K562 (cell line): ENCODE data around the gene NREP. TPM values are rescaled to one million over a fixed set of nuclear protein-coding genes. Genes with fewer than 3 reads are reported as not detected.

Source experiments
- ATAC-seq: fragments of 200-7000 bp; cut with Tn5 transposase; 3 replicates; pipeline ENCODE4 v1.9.1; 2020; ENCODE audit warnings: moderate library complexity
- BruUV-seq: library from RNA; stranded (reverse); fragments of 400-500 nt; replicated peaks from 2 replicates; lab custom pipeline; 2021; lab: Mats Ljungman, UMichigan
- CTCF ChIA-PET: fragments of 300-600 bp; formaldehyde crosslinking; extraction: SDS; loops from one replicate; lab custom pipeline; 2021; ENCODE audit warnings: low intra/inter-chr PET ratio; lab: Yijun Ruan, JAX
- POLR2A ChIA-PET: fragments of 300-600, 350-650 bp; sonication (Branson Sonifier 250); formaldehyde crosslinking; extraction: SDS; loops from one replicate; lab custom pipeline; 2021; ENCODE audit warnings: antibody characterized with exemption, inconsistent platforms; lab: Yijun Ruan, JAX
- DNase-seq, 4 experiments: peaks; one replicate each; pipeline versions ENCODE4 v3.0.0 to v3.0.0-alpha.2; 2011 to 2018; ENCODE audit warnings: low spot score in 3 of 4, mixed read lengths in 3 of 4; ENCODE audit errors: extremely low read depth in 1 of 4
- FAIRE-seq: peaks from 2 replicates; lab custom pipeline; 2011; peaks lifted over from hg19 to GRCh38; lab: Jason Lieb, UNC
- H2AFZ ChIP-seq: 2 replicates; pipeline ENCODE4 v1.6.0; 2011; ENCODE audit warnings: low read depth, low read length, control low read depth, inconsistent platforms
- H3K27ac ChIP-seq: fragments of 200-600 bp; 3 replicates; pipeline ENCODE4 v1.8.0; 2011; ENCODE audit warnings: low read depth, mild to moderate bottlenecking, control low read depth, inconsistent platforms, low read length, moderate library complexity, mixed read lengths; ENCODE audit errors: extremely low read depth
- H3K27me3 ChIP-seq, 2 experiments: fragments of 300-600 bp in 1 of 2; 2 replicates in 1 of 2; 3 replicates in 1 of 2; pipeline versions ENCODE4 v1.6.0 to v1.8.0; 2011; ENCODE audit warnings: inconsistent platforms in 2 of 2, low read length in 2 of 2, mild to moderate bottlenecking in 1 of 2, mixed read lengths in 1 of 2, moderate library complexity in 1 of 2; ENCODE audit not compliant: control insufficient read depth in 2 of 2, insufficient read depth in 2 of 2
- H3K36me3 ChIP-seq: fragments of 300-600 bp; 3 replicates; pipeline ENCODE4 v1.8.0; 2011; ENCODE audit warnings: mild to moderate bottlenecking, low read length, inconsistent platforms; ENCODE audit not compliant: control insufficient read depth, insufficient read depth
- H3K4me1 ChIP-seq, 2 experiments: fragments of 200-600 bp in 1 of 2; replicated peaks in 1 of 2; 2 replicates in 1 of 2; 3 replicates in 1 of 2; pipeline versions ENCODE4 v1.5.1 to v1.8.0; 2011; ENCODE audit warnings: inconsistent platforms in 2 of 2, low read length in 2 of 2, mild to moderate bottlenecking in 1 of 2, mixed read lengths in 1 of 2, moderate library complexity in 1 of 2; ENCODE audit not compliant: control insufficient read depth in 2 of 2, insufficient read depth in 2 of 2
- H3K4me2 ChIP-seq: 2 replicates; pipeline ENCODE4 v1.6.1; 2011; ENCODE audit warnings: low read length, control low read depth, inconsistent platforms, mixed read lengths; ENCODE audit not compliant: insufficient read depth
- H3K4me3 ChIP-seq: fragments of 200-600 bp; sonication (generic), shearing (Covaris generic); 2 replicates; pipeline ENCODE4 v1.5.1; 2016; ENCODE audit warnings: control low read depth, inconsistent platforms
- H3K79me2 ChIP-seq: fragments of 200-600 bp; 3 replicates; pipeline ENCODE4 v1.8.0; 2011; ENCODE audit warnings: low read length, inconsistent platforms; ENCODE audit not compliant: control insufficient read depth, insufficient read depth
- H3K9ac ChIP-seq, 2 experiments: 2 replicates each; pipeline versions ENCODE4 v1.6.0 to v1.6.1; 2011; ENCODE audit warnings: low read depth in 2 of 2, low read length in 2 of 2, control low read depth in 1 of 2, inconsistent platforms in 1 of 2, mild to moderate bottlenecking in 1 of 2, mixed read lengths in 1 of 2; ENCODE audit not compliant: insufficient read depth in 1 of 2
- H3K9me1 ChIP-seq: one replicate; pipeline ENCODE4 v1.6.0; 2011; ENCODE audit warnings: inconsistent platforms, mild to moderate bottlenecking, low read length, moderate library complexity; ENCODE audit not compliant: control insufficient read depth, insufficient read depth
- H3K9me3 ChIP-seq: replicated peaks from 2 replicates; pipeline ENCODE4 v1.5.1; 2011; ENCODE audit warnings: low read depth, low read length, inconsistent platforms; ENCODE audit not compliant: control insufficient read depth, insufficient read depth
- H4K20me1 ChIP-seq: replicated peaks from 2 replicates; pipeline ENCODE4 v1.6.1; 2011; ENCODE audit warnings: low read length, inconsistent platforms, mixed read lengths; ENCODE audit not compliant: control insufficient read depth, insufficient read depth
- CCNT2 ChIP-seq: IDR thresholded peaks from 2 replicates; pipeline ENCODE4 v1.6.1; 2011; ENCODE audit warnings: borderline replicate concordance, low read depth, mild to moderate bottlenecking, moderate library complexity, mixed read lengths, low read length; ENCODE audit not compliant: insufficient read length; ENCODE audit errors: extremely low read depth
- HMGN3 ChIP-seq: IDR thresholded peaks from 2 replicates; pipeline ENCODE4 v1.6.1; 2011; ENCODE audit warnings: borderline replicate concordance, low read depth, mild to moderate bottlenecking, mixed read lengths, low read length; ENCODE audit not compliant: insufficient read length; ENCODE audit errors: extremely low read depth
- JUNB ChIP-seq: fragments of 450-650 bp; formaldehyde crosslinking; conservative IDR thresholded peaks from 2 replicates; pipeline ENCODE4 v1.4.0; 2020; ENCODE audit warnings: mild to moderate bottlenecking
- MEF2D ChIP-seq: conservative IDR thresholded peaks from 2 replicates; pipeline ENCODE4 v1.6.1; 2016; ENCODE audit warnings: low read depth, missing genetic modification characterization, missing compliant biosample characterization
- MTA1 ChIP-seq: fragments of 450-650 bp; IDR thresholded peaks from 2 replicates; pipeline ENCODE4 v1.6.1; 2017; ENCODE audit warnings: borderline replicate concordance
- MTF1 ChIP-seq: fragments of 250-450 bp; sonication (Bioruptor Pico); IDR thresholded peaks from 2 replicates; pipeline ENCODE4 v1.9.0; 2021; ENCODE audit warnings: moderate library complexity, mild to moderate bottlenecking, inconsistent platforms, borderline replicate concordance
- SPI1 ChIP-seq: IDR thresholded peaks from 2 replicates; pipeline ENCODE4 v1.6.1; 2011; ENCODE audit warnings: low read depth, low read length, control low read depth, borderline replicate concordance
- WGBS: fragments of 100-300 bp; shearing (Covaris generic); methylation state at CpG from one replicate; pipeline ENCODE4 v1.1.6; 2016; ENCODE audit warnings: low coverage, mixed read lengths; ENCODE audit not compliant: insufficient coverage; ENCODE audit errors: missing lambda C conversion rate; 5-methylcytosine and 5-hydroxymethylcytosine counted together
- in situ Hi-C: fragments of 300-500 bp; cut with MboI; formaldehyde crosslinking; loops from 4 replicates; pipeline ENCODE4 v1.15.0; 2018; ENCODE audit warnings: inconsistent platforms, mixed read lengths
- intact Hi-C: fragments of 100-400 bp; cut with micrococcal nuclease; formaldehyde crosslinking; loops from 2 replicates; pipeline ENCODE4 v1.14.2; 2022
- polyA plus RNA-seq, 8 experiments: library from polyadenylated mRNA; depleted of rRNA in 4 of 8; stranded (reverse) in 5 of 8; unstranded in 3 of 8; fragments of >200 nt; fragmentation: Nextera tagmentation in 2 of 8; fragmentation: Illumina TruSeq in 1 of 8; extraction: Ambion mirVana in 2 of 8; extraction: Trizol in 1 of 8; gene quantifications; 2 replicates each; pipeline versions ENCODE4 v1.2.1 to v1.2.3, GENCODE V29; 2011 to 2014; ENCODE audit warnings: inconsistent platforms in 1 of 8, missing spikeins in 1 of 8
- total RNA-seq, 7 experiments: library from RNA; depleted of rRNA in 6 of 7; stranded (reverse); fragments of >200 nt in 6 of 7; fragmentation: Illumina TruSeq in 2 of 7; extraction: Trizol in 2 of 7; gene quantifications; 2 replicates each; pipeline versions ENCODE4 v1.2.1 to v1.2.3, GENCODE V29; 2011 to 2021; ENCODE audit warnings: low replicate concordance in 1 of 7
- TF ChIP-seq, protein P1 (sequence below): fragments of 450-650 bp; conservative IDR thresholded peaks from 2 replicates; pipeline ENCODE4 v1.6.1; 2016; ENCODE audit warnings: missing genetic modification characterization, low read depth, mild to moderate bottlenecking, missing compliant biosample characterization, moderate library complexity

NREP gene
- total and polyA plus RNA-seq, 9 of the 15 experiments (the other 6 are each of a cell fraction or from before 2014, with no cell fraction given) = 0.08 to 0.58 (median 0.23) TPM; not detected in 1

DNA sequence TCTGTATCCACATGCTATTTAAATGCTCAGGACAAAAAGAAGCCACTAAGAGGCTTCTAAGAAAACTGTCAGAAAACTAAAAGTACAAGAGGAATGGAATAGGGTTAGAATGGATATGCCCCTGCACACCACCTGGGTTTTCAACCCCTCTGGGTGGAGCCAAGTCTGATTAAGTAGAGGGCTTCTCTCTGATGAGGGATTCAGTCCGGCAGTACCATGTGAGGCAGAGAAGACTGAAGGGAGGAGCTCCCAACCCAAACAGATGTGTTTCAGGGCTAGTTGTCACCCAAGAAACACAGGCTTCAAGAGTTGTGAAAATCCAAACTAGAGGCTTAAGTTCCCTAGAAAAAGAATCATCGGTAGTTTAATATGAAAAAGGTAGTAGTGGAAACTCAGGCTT lies 12.5 kb downstream of the NREP start:
- Histone ChIP-seq H3K9me1 (no peaks in the 10 kb centered on the region), H3K27me3 (no peaks in the 10 kb centered on the region), H3K4me3 (no peak overlapping the region), H3K9me3 (no peaks in the 10 kb centered on the region), H3K4me2 (no peak overlapping the region), H4K20me1 (no peaks in the 10 kb centered on the region), H3K27ac (no peak overlapping the region), H2AFZ (no peak overlapping the region), H3K9ac (no peak overlapping the region), H3K4me1 (no peaks in the 10 kb centered on the region), H3K79me2 (no peaks in the 10 kb centered on the region), H3K36me3 (no peaks in the 10 kb centered on the region)
- in situ Hi-C loops (no loop called here), intact Hi-C loops (no loop called here)
- CTCF ChIA-PET = no interaction called here
- DNase-seq = no peak
- no TSS peak for BruUV-seq
- POLR2A ChIA-PET = interaction anchor here (0.7 to 1.5 kb wide), 2 partner anchors 10 to 791 kb away, joined by 3 to 4 read pairs; no protein-coding TSS in a partner anchor
- FAIRE-seq = no peak
- 0% methylated on average over 2 of the region's 2 CpGs for WGBS
- TF ChIP-seq SPI1 (no peak), JUNB (CRISPR knock-in tag) (no peak), MEF2D (tag) (no peak), HMGN3 (no peak), CCNT2 (no peak), MTF1 (CRISPR knock-in tag) (no peak), MTA1 (no peak)
- TF ChIP-seq, protein P1, sequence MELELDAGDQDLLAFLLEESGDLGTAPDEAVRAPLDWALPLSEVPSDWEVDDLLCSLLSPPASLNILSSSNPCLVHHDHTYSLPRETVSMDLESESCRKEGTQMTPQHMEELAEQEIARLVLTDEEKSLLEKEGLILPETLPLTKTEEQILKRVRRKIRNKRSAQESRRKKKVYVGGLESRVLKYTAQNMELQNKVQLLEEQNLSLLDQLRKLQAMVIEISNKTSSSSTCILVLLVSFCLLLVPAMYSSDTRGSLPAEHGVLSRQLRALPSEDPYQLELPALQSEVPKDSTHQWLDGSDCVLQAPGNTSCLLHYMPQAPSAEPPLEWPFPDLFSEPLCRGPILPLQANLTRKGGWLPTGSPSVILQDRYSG (tag) = no peak
- ATAC-seq = no peak
